ENCODE data around the gene GABRA1.

Gene GABRA1

DNA sequence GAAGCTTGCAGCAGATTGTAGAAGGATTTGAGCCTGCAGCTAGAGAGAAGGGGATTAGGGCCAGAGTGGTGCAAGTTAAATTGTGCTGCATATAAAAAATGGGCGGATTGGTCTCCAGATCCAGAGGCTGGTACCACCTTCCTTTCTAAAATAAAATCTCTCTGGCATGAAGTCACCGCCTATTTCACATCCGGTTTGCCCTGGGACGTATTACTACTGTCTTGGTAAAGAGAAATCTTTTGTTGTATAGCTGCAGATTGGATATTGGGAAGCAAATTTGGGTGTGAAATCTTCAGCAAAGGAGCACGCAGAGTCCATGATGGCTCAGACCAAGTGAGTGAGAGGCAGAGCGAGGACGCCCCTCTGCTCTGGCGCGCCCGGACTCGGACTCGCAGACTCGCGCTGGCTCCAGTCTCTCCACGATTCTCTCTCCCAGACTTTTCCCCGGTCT lies at the start of gene GABRA1:
TSS of gene GABRA1 (plus strand) at position 180 of the 451 bp plus-strand sequence. CDS start 2,691 bp downstream, outside the sequence.
- peak; percentile 26 for DNase-seq (ENCODE audit: low read depth, low spot score)

DNA sequence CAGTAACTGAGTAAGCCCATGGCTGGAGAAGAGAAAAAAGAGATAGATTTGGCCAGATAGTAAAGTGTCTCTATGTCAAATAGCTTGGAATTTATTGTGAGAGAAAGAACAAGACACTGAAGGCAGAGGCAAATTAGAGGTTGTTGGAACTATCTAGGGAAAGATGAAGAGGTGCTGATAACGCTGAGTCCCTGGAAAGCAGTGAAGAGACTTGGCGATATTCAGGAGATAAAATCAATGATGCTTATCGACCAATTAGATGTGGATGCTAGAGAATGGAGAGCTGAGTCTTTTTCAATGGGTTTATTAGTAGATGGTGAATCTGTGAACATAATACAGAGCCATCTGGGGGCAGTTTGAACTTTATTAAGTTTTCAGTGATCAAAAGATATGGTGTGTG lies 48.6 kb upstream of the GABRA1 start:
- DNase-seq (ENCODE audit: low read depth, low spot score): no peak

DNA sequence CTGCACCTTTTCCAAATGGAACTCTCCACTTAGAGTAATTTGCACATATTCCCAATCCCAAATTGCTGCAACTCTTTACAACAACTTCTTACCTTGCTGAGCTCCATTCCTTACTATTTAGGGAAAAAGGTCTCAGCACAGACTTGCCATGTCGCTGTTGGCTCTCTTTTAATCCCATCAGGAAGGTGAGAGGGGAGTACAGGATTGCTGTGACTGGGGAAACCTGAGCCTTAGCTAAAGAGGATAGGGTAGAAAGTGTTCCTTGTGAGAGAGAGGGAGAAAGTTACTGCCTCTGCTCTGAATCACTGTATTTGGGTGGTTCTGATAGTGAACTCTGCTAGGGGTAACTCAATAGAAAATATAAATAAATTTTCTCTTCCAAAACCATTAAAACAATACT lies 43.7 kb upstream of the GABRA1 start:
- DNase-seq (ENCODE audit: low read depth, low spot score): no peak

DNA sequence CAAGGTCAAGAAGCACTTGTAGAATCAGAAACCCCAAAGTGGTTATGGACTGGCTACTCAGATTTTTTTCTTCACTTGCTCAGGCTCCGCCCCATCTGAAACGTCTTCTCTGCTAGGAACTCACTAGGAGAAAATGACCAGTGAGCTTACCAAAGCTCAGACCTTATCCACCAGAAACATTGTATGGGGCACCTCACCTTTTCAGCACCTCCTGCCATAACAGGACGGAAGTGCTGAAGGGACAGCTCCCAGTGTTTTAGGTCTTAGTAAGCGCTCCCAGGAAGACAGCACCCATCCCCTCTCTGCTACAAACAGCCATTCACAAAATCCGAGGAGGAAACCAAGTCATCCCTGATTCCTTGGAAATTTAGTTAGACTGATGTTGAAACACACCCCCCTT lies 1.2 kb upstream of the GABRA1 start:
- DNase-seq (ENCODE audit: low read depth, low spot score): peak; percentile 67

DNA sequence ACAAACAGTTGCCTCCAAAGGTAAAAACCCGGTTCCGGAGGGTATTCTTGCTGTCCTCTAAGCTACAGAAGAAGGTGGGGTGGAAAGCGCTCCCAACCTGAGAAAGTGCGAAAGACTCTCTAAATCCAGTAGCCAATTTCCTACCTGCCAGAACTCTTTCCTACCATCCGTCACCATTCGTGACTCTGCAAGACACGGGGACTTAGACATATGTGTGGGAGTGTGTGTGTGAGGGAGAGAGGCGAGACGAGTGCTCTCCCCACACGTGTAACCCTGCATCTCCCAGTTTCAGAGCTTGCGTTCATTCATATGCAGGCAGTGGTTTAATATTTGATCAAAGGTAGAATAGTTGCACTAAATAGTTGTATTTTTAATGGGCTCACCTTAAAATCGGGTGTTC lies 473 bp upstream of the GABRA1 start:
- no peak for DNase-seq (ENCODE audit: low read depth, low spot score)

DNA sequence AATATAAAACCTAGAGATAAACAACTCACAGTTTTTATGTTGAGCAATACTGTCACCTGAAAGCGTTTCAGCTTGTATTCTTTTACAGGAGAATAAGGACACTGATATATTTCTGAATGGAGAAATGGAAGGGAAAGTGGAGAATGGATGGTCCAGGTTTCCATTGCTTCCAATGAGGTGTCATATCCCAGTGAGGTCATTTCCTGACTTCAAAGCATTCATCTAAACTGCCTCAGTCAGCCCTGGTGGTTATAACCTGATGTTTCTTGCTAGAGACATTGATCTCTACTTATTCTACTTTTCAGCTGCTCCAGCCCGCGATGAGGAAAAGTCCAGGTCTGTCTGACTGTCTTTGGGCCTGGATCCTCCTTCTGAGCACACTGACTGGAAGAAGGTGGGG lies 2.6 kb downstream of the GABRA1 start:
- DNase-seq (ENCODE audit: low read depth, low spot score): no peak

DNA sequence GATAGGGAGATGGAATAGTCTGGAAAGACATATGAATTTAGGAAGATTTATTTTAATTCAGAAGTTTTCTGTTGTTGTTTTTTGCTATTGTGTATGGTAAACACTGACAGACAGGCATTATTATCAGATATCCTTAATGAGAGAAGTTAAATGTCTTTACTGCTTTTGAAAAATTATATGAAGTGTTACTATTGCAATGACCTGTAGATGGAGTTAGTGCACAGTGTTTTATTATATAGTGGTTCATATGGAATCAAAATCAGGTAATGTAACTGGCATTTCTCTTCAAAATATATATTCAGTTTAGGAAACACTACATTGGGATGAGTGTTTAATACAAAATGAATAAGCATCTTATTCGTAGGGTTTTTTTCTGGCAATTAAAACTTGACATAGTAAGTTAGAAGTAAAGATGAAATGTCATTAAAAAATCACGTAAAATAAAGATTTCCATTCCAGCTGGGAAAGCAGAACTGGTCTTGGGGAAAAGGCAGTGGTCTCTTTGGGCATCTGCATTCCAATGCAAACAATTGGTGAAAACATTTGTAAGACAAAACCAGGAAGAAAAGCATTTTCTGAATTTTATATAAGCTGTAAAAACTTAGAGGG lies 3.9 kb downstream of the GABRA1 start:
- no peak for DNase-seq (ENCODE audit: low read depth, low spot score)

DNA sequence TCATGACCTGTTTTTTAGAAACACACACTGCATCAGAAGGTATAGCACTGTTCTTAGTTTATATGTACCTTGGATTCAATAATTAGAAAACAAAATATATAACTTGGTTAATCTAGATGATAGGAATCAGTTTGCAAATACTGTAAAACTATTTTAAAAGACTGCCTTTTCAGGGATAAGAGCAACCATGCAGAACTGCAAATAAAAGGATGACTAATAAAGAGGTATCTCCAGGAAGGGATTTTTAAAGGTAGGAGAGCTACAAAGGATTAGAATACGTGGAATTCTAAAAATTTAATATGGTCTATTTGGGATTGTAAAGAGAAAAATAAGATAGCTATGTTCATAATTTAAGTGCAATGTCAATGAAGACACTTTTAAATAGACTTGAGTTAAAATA lies 9.4 kb downstream of the GABRA1 start:
- DNase-seq (ENCODE audit: low read depth, low spot score): no peak

DNA sequence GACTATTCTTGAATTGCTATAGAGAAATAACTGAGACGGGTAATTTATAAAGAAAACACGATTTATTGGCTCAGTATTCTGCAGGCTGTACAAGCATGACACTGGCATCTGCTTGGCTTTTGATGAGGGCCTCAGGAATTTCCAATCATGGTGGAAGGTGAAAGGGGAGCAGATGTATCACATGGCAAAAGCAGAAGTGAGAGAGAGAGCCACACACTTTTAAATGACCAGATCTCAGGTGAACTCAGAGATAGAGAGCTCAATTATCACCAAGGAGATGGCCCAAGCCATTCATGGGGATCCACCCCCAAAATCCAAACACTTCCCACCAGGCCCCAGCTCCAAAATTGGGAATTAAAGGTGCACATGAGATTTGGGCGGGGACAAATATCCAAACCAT lies 15.3 kb downstream of the GABRA1 start:
- DNase-seq (ENCODE audit: low read depth, low spot score): no peak

DNA sequence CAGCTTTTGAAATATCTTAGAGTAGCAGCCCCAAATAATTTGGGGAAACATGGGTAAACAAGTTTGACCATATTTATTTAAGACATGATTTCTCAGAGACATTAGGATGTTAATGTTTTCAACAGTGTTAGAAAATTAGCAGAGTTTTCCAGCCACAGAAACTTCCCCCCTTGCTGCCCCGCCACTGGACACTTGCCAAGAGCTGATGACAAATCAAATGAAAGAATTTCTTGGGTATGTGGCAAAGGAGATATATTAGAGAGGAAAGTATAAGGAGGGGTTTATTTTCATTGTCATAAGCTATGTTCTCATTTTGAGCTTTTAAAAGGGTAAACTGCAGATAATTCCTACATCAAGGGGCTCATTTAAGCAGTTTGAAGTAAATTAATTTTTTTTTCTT lies 15.9 kb downstream of the GABRA1 start:
- DNase-seq (ENCODE audit: low read depth, low spot score): no peak

DNA sequence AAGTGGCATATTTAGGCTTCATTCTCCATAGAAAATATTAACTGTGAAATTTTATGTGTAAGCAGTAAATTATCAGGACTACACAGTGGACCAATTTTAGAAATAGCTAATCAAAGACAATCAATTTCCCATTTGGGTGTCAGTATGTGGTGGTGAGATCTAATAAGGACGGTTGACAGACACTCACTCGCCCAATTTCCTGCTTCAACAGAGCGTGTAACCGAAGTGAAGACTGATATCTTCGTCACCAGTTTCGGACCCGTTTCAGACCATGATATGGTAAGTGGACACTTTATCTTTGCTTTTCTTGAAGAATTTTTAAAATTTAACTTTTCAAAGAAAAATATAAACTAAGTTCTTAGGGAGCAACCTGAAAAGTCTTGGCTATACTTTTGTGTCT lies 17.6 kb downstream of the GABRA1 start:
- DNase-seq (ENCODE audit: low read depth, low spot score): no peak

DNA sequence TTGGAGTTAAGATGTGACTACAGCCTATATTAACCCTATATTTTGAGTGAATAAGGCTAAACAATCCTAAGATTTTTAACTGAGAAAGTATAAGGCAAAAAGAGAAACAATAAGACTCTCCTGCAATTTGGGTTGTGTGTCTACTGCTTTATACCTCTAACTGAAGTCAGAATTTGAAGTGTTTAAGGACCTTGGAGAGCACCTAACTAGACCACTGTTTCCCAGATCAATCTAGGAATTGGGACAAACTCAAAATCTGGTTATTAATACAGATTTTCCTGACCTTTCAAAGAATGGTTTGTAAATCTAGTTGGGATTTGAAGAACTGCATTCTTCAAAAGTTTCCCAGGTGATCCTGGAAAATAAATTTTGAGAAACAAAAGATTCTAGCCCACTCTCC lies 42.1 kb downstream of the GABRA1 start:
- DNase-seq (ENCODE audit: low read depth, low spot score): no peak

DNA sequence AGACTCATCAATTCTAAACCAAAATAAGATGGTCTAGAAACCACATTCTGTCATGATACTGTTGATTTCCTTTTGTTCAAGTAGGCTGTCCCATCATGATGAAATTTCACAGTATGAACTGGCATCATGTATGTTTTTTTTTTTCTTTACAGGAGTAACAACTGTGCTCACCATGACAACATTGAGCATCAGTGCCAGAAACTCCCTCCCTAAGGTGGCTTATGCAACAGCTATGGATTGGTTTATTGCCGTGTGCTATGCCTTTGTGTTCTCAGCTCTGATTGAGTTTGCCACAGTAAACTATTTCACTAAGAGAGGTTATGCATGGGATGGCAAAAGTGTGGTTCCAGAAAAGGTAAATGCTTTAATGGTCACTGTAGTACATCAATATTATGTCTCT lies 47.6 kb downstream of the GABRA1 start:
- no peak for DNase-seq (ENCODE audit: low read depth, low spot score)

DNA sequence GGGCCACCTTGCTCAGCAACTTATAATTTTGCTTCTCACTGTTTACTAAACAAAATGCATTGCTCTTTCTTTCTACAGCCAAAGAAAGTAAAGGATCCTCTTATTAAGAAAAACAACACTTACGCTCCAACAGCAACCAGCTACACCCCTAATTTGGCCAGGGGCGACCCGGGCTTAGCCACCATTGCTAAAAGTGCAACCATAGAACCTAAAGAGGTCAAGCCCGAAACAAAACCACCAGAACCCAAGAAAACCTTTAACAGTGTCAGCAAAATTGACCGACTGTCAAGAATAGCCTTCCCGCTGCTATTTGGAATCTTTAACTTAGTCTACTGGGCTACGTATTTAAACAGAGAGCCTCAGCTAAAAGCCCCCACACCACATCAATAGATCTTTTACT lies 49.1 kb downstream of the GABRA1 start:
- no peak for DNase-seq (ENCODE audit: low read depth, low spot score)

DNA sequence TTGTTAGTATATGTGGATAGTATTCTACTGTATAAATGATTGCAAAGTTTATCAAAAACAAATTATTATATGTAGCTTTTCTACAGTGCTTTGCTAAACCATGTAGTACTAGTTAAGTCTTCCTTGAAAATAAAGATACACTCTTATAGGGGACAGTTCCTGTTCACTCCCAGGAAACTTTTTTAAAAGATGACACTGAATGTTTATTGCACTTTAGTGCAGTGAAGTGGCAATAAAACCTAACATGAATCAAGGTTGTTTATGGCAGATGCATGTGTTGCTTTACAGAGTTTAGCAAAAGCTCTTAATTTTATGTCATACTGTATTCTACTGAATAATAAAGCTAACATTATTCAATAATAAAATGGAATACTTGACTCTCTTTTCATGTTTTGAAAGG lies 51.7 kb downstream of the GABRA1 start:
- DNase-seq (ENCODE audit: low read depth, low spot score): no peak

DNA sequence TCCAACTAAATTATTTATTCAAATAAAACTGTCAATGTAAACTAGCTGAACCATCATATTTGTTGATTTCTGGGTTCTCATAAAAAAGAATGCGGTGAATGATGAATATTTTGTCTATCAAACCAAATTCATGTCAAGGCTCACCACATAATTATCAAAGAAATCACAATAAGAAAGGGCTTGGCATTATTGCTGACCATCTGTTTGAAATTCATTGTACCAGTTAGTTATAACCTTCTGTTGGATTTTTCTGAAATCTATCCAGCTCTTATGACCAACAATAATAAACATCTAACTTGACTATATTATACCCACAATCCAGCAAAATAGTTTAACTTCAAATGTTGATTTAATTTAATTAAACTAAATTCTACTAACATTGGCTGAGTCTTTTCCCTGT lies 53.1 kb downstream of the GABRA1 start:
- no peak for DNase-seq (ENCODE audit: low read depth, low spot score)

DNA sequence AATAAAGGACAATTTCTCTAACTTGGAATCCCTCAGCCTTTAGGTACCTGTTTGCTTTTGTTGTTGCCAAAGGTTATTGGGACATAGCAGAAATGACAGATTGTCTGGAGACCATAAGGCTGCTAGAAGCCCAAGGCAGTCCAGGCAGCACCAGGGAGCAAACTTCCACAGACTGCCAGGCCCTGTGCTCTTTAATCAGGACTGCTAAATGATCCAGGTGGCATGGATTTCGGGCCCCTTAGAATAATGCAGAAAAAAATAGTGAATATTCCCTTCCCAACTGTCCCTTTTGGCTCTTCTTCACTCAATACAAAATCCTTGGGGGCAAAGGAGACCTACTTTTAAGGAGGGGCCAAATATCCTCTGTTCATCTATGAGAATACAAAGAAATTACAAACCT lies 73.9 kb downstream of the GABRA1 start:
- no peak for DNase-seq (ENCODE audit: low read depth, low spot score)

DNA sequence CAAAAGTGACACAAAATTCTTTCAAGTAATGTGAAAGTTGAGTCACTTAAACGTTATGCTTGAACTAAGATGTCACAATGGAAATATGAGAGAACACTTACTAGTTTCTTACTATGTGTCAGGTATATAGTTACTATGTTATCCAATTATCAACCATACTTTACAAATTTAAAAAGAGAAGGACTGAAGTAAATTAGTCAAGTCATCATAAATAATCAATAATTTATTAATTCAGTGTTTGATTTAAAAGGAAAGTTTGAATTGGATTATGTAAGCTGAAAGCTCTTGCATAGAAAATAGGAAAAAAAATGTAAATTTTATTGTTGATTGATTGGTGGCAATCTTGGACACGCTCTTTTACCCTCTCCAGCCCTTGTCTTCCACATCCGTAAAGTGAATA lies 76.3 kb downstream of the GABRA1 start:
- DNase-seq (ENCODE audit: low read depth, low spot score): no peak

DNA sequence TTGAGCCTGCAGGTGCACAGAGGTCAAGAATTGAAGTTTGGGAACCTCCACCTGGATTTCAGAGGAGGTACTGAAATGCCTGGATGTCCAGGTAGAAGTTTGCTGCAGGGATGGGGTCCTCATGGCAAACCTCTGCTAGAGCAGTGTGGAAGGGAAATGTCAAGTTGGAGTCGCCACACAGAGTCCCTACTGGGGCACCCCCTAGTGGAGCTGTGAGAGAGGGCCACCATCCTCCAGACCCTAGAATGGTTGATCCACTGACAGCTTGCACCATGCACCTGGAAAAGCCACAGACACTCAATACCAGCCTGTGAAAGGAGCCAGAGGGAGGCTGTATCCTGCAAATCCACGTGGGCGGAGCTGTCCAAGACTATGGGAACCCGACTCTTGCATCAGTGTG lies 78.0 kb downstream of the GABRA1 start:
- peak; percentile 1 for DNase-seq (ENCODE audit: low read depth, low spot score)

DNA sequence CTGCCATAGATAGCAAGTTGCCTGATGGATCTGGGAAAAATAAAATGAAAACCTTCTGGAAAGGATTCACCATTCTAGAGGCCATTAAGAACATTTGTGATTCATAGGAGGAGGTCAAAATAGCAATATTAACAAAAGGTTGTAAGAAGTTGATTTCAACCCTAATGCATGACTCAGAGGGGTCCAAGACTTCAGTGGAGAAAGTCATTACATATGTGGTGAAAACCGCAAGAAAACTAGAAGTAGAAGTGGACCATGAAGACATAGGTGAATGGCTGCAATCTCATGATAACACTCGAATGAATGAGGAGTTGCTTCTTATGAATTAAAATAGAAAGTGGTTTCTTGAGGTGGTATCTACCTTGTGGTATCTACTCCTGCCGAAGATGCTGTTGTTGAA lies 86.6 kb downstream of the GABRA1 start:
- DNase-seq (ENCODE audit: low read depth, low spot score): no peak

DNA sequence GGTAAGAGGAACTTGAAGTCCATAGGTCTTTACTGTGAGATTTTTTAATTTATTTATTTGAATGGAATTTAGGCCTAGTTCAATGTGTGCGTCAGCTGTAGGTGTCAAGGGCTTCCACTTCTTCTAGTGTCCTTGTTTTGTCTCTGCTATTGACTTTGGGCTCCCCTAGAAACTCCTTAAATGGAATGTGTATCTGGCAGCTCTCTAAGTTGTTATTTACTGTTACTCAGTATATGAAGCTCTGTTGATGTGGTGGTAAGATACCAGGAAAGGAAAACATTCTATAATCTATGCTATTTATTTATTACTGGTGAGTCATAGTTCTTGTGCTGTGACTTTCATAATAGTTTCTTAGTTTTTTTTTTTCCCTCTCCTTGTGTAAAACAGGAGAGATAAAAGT lies 97.1 kb downstream of the GABRA1 start:
- no peak for DNase-seq (ENCODE audit: low read depth, low spot score)

DNA sequence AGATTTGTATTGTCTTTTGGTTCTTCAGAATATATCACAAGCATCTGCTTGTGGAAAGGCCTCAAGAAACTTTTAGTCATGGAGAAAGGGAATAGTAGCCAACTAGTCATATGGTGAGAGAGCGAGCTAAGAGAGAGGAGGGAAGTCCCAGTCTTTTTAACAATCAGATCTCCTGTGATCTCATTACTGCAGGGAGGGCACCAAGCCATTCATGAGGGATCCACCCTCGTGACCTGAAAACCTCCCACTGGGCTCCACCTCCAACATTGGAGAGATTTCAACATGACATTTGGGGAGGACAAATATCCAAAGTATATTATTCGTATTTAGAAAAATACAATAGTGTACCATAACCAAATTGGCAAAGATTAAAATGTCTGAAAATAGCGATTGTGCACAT lies 99.0 kb downstream of the GABRA1 start:
- no peak for DNase-seq (ENCODE audit: low read depth, low spot score)

Data from ELF-1 (cell line).